Hepatocyte (in vitro differentiated cells): ENCODE data around the gene SHISA6. TPM values are rescaled to one million over a fixed set of nuclear protein-coding genes. Genes with fewer than 3 reads are reported as not detected.

Experiments
- DNase-seq: peaks from one replicate; pipeline ENCODE4 v3.0.0-alpha.2; 2016; ENCODE audit warnings: low spot score
- H2AFZ ChIP-seq: fragments of 200-600 bp; sonication (generic); 2 replicates; pipeline ENCODE4 v1.6.0; 2016; ENCODE audit warnings: antibody characterized with exemption, mild to moderate bottlenecking
- H3K27ac ChIP-seq: fragments of 200-600 bp; sonication (generic); 2 replicates; pipeline ENCODE4 v1.5.1; 2016; ENCODE audit warnings: mild to moderate bottlenecking
- H3K27me3 ChIP-seq: fragments of 200-600 bp; sonication (generic); 2 replicates; pipeline ENCODE4 v1.6.1; 2016
- H3K36me3 ChIP-seq: fragments of 200-600 bp; sonication (generic); replicated peaks from 2 replicates; pipeline ENCODE4 v1.5.1; 2016; ENCODE audit warnings: low read depth; ENCODE audit not compliant: insufficient read depth
- H3K4me1 ChIP-seq: fragments of 200-600 bp; sonication (generic); 2 replicates; pipeline ENCODE4 v1.5.1; 2016; ENCODE audit warnings: mild to moderate bottlenecking, moderate library complexity; ENCODE audit not compliant: insufficient read depth
- H3K4me2 ChIP-seq: fragments of 200-600 bp; sonication (generic); 2 replicates; pipeline ENCODE4 v1.6.0; 2016
- H3K4me3 ChIP-seq: fragments of 200-600 bp; sonication (generic); 2 replicates; pipeline ENCODE4 v1.5.1; 2016; ENCODE audit warnings: mild to moderate bottlenecking
- H3K79me2 ChIP-seq: fragments of 200-600 bp; sonication (generic); 2 replicates; pipeline ENCODE4 v1.6.0; 2017; ENCODE audit warnings: mild to moderate bottlenecking
- H3K9me2 ChIP-seq: fragments of 200-600 bp; sonication (generic); replicated peaks from 2 replicates; pipeline ENCODE4 v1.6.0; 2017; ENCODE audit warnings: mild to moderate bottlenecking; ENCODE audit not compliant: insufficient read depth
- H3K9me3 ChIP-seq: fragments of 200-600 bp; sonication (generic); 2 replicates; pipeline ENCODE4 v1.5.1; 2016; ENCODE audit warnings: low read depth, mild to moderate bottlenecking
- H4K20me1 ChIP-seq: fragments of 200-600 bp; sonication (generic); 2 replicates; pipeline ENCODE4 v1.6.0; 2016; ENCODE audit warnings: mild to moderate bottlenecking; ENCODE audit not compliant: insufficient read depth, poor library complexity, severe bottlenecking
- CTCF ChIP-seq: fragments of 200-600 bp; sonication (generic); IDR thresholded peaks from 2 replicates; pipeline ENCODE4 v1.5.1; 2016; ENCODE audit warnings: antibody characterized with exemption, mild to moderate bottlenecking; ENCODE audit not compliant: poor library complexity
- EZH2 ChIP-seq: fragments of 200-600 bp; sonication (generic); IDR thresholded peaks from 2 replicates; pipeline ENCODE4 v1.6.1; 2016; ENCODE audit warnings: antibody characterized with exemption, mild to moderate bottlenecking, borderline replicate concordance
- EZH2phosphoT487 ChIP-seq: fragments of 200-600 bp; sonication (generic); IDR thresholded peaks from one replicate; pipeline ENCODE4 v1.6.1; 2018; ENCODE audit warnings: antibody characterized with exemption, mild to moderate bottlenecking, low read depth, moderate library complexity; ENCODE audit not compliant: unreplicated experiment, severe bottlenecking
- WGBS: methylation state at CpG from one replicate; pipeline ENCODE4 v1.1.6; 2016; ENCODE audit warnings: low lambda C conversion rate; ENCODE audit errors: missing lambda C conversion rate; 5-methylcytosine and 5-hydroxymethylcytosine counted together
- polyA plus RNA-seq: library from polyadenylated mRNA; unstranded; fragments of >200 nt; fragmentation: Nextera tagmentation; extraction: Ambion mirVana; gene quantifications from 2 replicates; pipeline ENCODE4 v1.2.1, GENCODE V29; 2016
- total RNA-seq: library from RNA; depleted of rRNA; stranded (reverse); fragments of >200 nt; gene quantifications from 2 replicates; pipeline ENCODE4 v1.2.3, GENCODE V29; 2014

Gene SHISA6
- total and polyA plus RNA-seq, 2 experiments from 2014 or later, result 0.21 to 0.80 TPM

- Histone ChIP-seq H3K9me2 (no peaks in the 10 kb centered on the region), H3K4me3 (no peak overlapping the region), H2AFZ (no peak overlapping the region), H3K9me3 (no peaks in the 10 kb centered on the region), H3K4me2 (no peak overlapping the region), H3K36me3 (no peaks in the 10 kb centered on the region), H3K27ac (no peak overlapping the region), H3K4me1 (no peaks in the 10 kb centered on the region), H3K27me3 (no peaks in the 10 kb centered on the region), H3K79me2 (no peaks in the 10 kb centered on the region), H4K20me1 (no peaks in the 10 kb centered on the region)
- WGBS, result 59% methylated on average over 3 of the region's 3 CpGs
- no peak for DNase-seq
- no peak for TF ChIP-seq EZH2
- no peak for TF ChIP-seq EZH2phosphoT487
- no peak for TF ChIP-seq CTCF
Measured at GRCh38 chr17:11406716-11407115, 165.7 kb downstream of the SHISA6 start.

- Histone ChIP-seq H3K27ac (no peak overlapping the region), H4K20me1 (no peaks in the 10 kb centered on the region), H3K4me1 (no peaks in the 10 kb centered on the region), H3K4me3 (no peak overlapping the region), H3K9me3 (no peaks in the 10 kb centered on the region), H2AFZ (no peak overlapping the region), H3K9me2 (no peaks in the 10 kb centered on the region), H3K36me3 (no peaks in the 10 kb centered on the region), H3K27me3 (no peaks in the 10 kb centered on the region), H3K79me2 (no peaks in the 10 kb centered on the region), H3K4me2 (no peak overlapping the region)
- DNase-seq, result no peak
- no peak for TF ChIP-seq CTCF
- no peak for TF ChIP-seq EZH2phosphoT487
- TF ChIP-seq EZH2, result no peak
- WGBS, result 94% methylated on average over 6 of the region's 6 CpGs
Measured at GRCh38 chr17:11412654-11413053, 171.6 kb downstream of the SHISA6 start.

GRCh38 chr17:11418342-11418741 is 177.3 kb downstream of the SHISA6 start:
- no peak overlapping the region for H3K4me2 ChIP-seq
- H3K4me1 ChIP-seq, result no peaks in the 10 kb centered on the region
- TF ChIP-seq CTCF (no peak), EZH2 (no peak), EZH2phosphoT487 (no peak)
- 91% methylated on average over 3 of the region's 3 CpGs for WGBS
- no peaks in the 10 kb centered on the region for H4K20me1 ChIP-seq
- H3K36me3 ChIP-seq, result no peaks in the 10 kb centered on the region
- no peak overlapping the region for H2AFZ ChIP-seq
- H3K27ac ChIP-seq, result no peak overlapping the region
- no peak for DNase-seq
- no peaks in the 10 kb centered on the region for H3K9me2 ChIP-seq
- H3K79me2 ChIP-seq, result no peaks in the 10 kb centered on the region
- H3K27me3 ChIP-seq, result no peaks in the 10 kb centered on the region
- no peak overlapping the region for H3K4me3 ChIP-seq
- H3K9me3 ChIP-seq, result no peaks in the 10 kb centered on the region

GRCh38 chr17:11430751-11431150 is 189.7 kb downstream of the SHISA6 start:
- Histone ChIP-seq H3K4me1 (no peaks in the 10 kb centered on the region), H4K20me1 (no peaks in the 10 kb centered on the region), H3K27me3 (no peaks in the 10 kb centered on the region), H3K79me2 (no peaks in the 10 kb centered on the region), H3K9me2 (no peaks in the 10 kb centered on the region), H3K36me3 (no peaks in the 10 kb centered on the region), H3K4me3 (no peak overlapping the region), H2AFZ (no peak overlapping the region), H3K4me2 (no peak overlapping the region), H3K27ac (no peak overlapping the region), H3K9me3 (no peaks in the 10 kb centered on the region)
- TF ChIP-seq CTCF (no peak), EZH2 (no peak), EZH2phosphoT487 (no peak)
- DNase-seq, result no peak
- 90% methylated on average over 6 of the region's 6 CpGs for WGBS
